Thoracic aorta (tissue), 2 donors: ENCODE data around the gene SCN3A. TPM values are rescaled to one million over a fixed set of nuclear protein-coding genes. Genes with fewer than 3 reads are reported as not detected.

Experiments used
- ATAC-seq: fragments of 150-250 bp; one replicate; pipeline ENCODE4 v1.8.0; 2017; ENCODE audit warnings: low read depth; ENCODE audit not compliant: insufficient number of reproducible peaks, low FRiP score
- DNase-seq: peaks from one replicate; pipeline ENCODE4 v3.0.0-alpha.2; 2020; ENCODE audit warnings: low spot score
- H3K27ac ChIP-seq, 2 donors: fragments of 200-600 bp; sonication (generic); 1 replicate in 1 of 2; 2 replicates in 1 of 2; pipeline ENCODE4 v1.5.1; 2016; ENCODE audit warnings: mild to moderate bottlenecking in 2 of 2, moderate library complexity in 2 of 2
- H3K27me3 ChIP-seq: fragments of 200-600 bp; sonication (generic); replicated peaks from 2 replicates; pipeline ENCODE4 v1.6.0; 2016; ENCODE audit warnings: mild to moderate bottlenecking; ENCODE audit not compliant: insufficient read depth
- H3K36me3 ChIP-seq: fragments of 200-600 bp; sonication (generic); one replicate; pipeline ENCODE4 v1.5.1; 2016
- H3K4me1 ChIP-seq, 2 donors: fragments of 200-600 bp; sonication (generic); 1 replicate in 1 of 2; 2 replicates in 1 of 2; pipeline versions ENCODE4 v1.5.1 to v1.6.0; 2016; ENCODE audit warnings: low read depth in 2 of 2, mild to moderate bottlenecking in 1 of 2; ENCODE audit not compliant: control insufficient read depth in 1 of 2
- H3K4me3 ChIP-seq: fragments of 200-600 bp; sonication (generic); 2 replicates; pipeline ENCODE4 v1.5.1; 2016; ENCODE audit warnings: mild to moderate bottlenecking
- H3K9me3 ChIP-seq: fragments of 200-600 bp; sonication (generic); 2 replicates; pipeline ENCODE4 v1.5.1; 2016
- total RNA-seq, 2 donors: library from RNA; depleted of rRNA; stranded (reverse); fragments of >200 nt; gene quantifications; one replicate each; pipeline versions ENCODE4 v1.1.0 to v1.2.3, GENCODE V29; 2016
- TF ChIP-seq, protein P1 (sequence below): fragments of 200-600 bp; sonication (generic); IDR thresholded peaks from one replicate; pipeline ENCODE4 v1.5.1; 2019; ENCODE audit warnings: antibody characterized with exemption

The SCN3A gene
- total RNA-seq, 2 donors from 2014 or later, result 6.0 to 8.3 TPM

DNA sequence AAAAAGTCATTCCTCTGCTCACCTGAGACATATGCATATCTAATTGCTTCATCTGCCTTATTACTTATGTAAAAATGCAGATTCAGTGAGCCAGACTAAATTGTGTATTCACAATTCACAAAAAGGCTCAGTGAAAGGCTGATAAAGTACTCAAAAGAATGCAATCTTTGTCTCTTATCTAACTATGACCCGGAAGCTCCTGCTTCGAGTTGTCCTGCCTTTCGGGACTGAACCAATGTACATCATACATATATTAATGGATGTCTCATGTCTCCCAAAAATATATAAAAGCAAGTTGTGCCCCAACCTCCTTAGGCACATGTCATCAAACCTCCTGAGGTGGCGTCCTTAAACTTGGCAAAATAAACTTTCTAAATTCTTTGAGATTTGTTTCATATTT lies 120.5 kb downstream of the SCN3A start:
- no peak for DNase-seq
- ATAC-seq, result no peak
- H3K36me3 ChIP-seq, result no peaks in the 10 kb centered on the region
- no peak overlapping the region for H3K27ac ChIP-seq
- no peak overlapping the region for H3K4me3 ChIP-seq
- H3K4me1 ChIP-seq, result no peaks in the 10 kb centered on the region
- no peaks in the 10 kb centered on the region for H3K9me3 ChIP-seq
- TF ChIP-seq, protein P1, sequence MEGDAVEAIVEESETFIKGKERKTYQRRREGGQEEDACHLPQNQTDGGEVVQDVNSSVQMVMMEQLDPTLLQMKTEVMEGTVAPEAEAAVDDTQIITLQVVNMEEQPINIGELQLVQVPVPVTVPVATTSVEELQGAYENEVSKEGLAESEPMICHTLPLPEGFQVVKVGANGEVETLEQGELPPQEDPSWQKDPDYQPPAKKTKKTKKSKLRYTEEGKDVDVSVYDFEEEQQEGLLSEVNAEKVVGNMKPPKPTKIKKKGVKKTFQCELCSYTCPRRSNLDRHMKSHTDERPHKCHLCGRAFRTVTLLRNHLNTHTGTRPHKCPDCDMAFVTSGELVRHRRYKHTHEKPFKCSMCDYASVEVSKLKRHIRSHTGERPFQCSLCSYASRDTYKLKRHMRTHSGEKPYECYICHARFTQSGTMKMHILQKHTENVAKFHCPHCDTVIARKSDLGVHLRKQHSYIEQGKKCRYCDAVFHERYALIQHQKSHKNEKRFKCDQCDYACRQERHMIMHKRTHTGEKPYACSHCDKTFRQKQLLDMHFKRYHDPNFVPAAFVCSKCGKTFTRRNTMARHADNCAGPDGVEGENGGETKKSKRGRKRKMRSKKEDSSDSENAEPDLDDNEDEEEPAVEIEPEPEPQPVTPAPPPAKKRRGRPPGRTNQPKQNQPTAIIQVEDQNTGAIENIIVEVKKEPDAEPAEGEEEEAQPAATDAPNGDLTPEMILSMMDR, result no peak
- H3K27me3 ChIP-seq, result no peaks in the 10 kb centered on the region

DNA sequence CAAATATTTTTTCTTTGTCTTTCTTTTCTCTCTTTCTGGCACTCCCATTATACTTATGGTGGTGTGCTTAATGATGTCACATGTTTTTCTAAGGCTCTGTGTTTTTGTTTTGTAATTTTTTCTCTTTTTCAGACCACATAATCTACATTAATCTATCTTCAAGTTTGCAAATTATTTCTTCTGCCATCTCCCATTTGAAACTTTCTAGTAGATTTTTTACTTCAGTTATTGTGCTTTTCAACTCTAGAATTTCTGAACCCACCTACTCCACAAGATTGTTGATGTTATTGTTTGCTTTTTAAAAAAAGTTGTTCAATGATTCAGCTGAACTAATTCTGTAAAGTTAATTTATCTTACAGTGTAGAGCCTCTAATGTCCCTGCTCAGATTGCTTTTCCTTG lies 121.4 kb downstream of the SCN3A start:
- no peaks in the 10 kb centered on the region for H3K27me3 ChIP-seq
- no peaks in the 10 kb centered on the region for H3K9me3 ChIP-seq
- TF ChIP-seq, protein P1, result no peak
- no peak overlapping the region for H3K4me3 ChIP-seq
- DNase-seq (no peak), ATAC-seq (no peak)
- H3K36me3 ChIP-seq, result no peaks in the 10 kb centered on the region
- H3K4me1 ChIP-seq, result no peaks in the 10 kb centered on the region
- no peak overlapping the region for H3K27ac ChIP-seq

DNA sequence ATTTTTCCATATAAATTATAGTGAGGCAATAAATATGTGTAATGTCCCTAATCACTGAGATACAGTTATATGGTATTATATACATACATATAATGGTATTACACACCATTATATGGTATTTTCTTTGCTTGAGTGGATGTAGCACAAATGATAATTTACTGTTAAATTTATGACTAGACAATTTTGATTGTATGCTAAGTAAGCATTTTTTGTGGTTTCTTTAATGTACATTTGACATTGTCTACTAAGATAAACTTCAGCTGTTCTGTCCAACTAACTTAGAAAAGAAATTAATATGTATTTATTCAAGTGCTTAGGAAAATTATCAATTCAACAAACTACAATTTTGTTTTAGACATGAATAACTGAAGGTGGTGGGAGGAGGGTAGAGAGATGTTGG lies 122.6 kb downstream of the SCN3A start:
- Histone ChIP-seq H3K27ac (no peak overlapping the region), H3K9me3 (no peaks in the 10 kb centered on the region), H3K27me3 (no peaks in the 10 kb centered on the region), H3K36me3 (no peaks in the 10 kb centered on the region), H3K4me3 (no peak overlapping the region), H3K4me1 (no peaks in the 10 kb centered on the region)
- no peak for DNase-seq
- TF ChIP-seq, protein P1, result no peak
- no peak for ATAC-seq

DNA sequence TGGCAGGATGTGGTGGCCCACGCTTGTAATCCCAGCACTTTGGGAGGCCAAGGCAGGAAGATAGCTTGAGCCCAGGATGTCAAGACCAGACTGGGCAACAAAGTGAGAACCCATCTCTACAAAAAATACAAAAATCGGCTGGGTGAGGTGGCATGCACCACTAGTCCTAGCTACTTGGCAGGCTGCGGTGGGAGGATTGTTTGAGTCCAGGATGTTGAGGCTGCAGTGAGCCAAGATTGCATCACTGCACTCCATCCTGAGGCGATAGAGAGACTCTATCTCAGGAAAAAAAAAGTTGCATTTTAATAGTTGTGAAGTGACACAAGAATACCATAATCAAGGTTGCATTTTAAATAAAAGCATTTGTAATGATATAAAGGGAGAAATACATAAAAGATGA lies 124.4 kb downstream of the SCN3A start:
- no peaks in the 10 kb centered on the region for H3K9me3 ChIP-seq
- DNase-seq (no peak), ATAC-seq (no peak)
- H3K27ac ChIP-seq, result no peak overlapping the region
- TF ChIP-seq, protein P1, result no peak
- no peak overlapping the region for H3K4me3 ChIP-seq
- H3K27me3 ChIP-seq, result no peaks in the 10 kb centered on the region
- no peaks in the 10 kb centered on the region for H3K36me3 ChIP-seq
- no peaks in the 10 kb centered on the region for H3K4me1 ChIP-seq

DNA sequence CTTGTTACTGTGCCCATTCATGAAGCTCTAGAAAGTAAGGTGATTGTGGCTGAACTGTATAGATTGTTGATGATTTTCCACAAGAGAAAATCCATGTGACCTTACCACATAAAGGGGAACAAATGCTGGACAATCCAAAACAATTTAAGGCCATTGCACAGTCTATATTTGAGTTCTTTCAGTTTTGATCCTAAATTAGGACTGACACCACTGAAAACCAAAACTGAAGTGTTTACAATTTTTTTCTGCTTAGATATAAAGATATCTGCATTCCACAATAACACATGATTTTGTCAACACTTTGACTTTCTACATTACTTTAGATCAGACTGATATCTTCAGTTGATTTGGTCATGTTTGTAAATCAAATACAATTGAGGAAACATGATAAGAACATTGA lies 124.9 kb downstream of the SCN3A start:
- no peak for DNase-seq
- no peaks in the 10 kb centered on the region for H3K27me3 ChIP-seq
- no peaks in the 10 kb centered on the region for H3K4me1 ChIP-seq
- ATAC-seq, result no peak
- no peak overlapping the region for H3K4me3 ChIP-seq
- no peaks in the 10 kb centered on the region for H3K36me3 ChIP-seq
- H3K27ac ChIP-seq, result no peak overlapping the region
- TF ChIP-seq, protein P1, result no peak
- H3K9me3 ChIP-seq, result no peaks in the 10 kb centered on the region
